Activated CD8-positive, alpha-beta memory T cell treated with anti-CD3 and anti-CD28 coated beads, Interleukin-2, amount 50 U/mL, for 1 hour (primary cell): Measurements from ENCODE around the gene NAA10.
A peak's percentile ranks its signal among the peaks of the same experiment; 100 is the strongest.
"Not testable (repeated sequence)": the region's sequence is repeated elsewhere in the genome, so short reads cannot be mapped to it uniquely, and the experiment has no call there.

Experiments used
- DNase-seq: peaks from one replicate; pipeline ENCODE4 v3.0.0-alpha.2; 2020; ENCODE audit errors: extremely low read depth

The NAA10 gene

GRCh38 chrX:153934762-153935325, at the start of gene NAA10:
NAA10 (minus strand) TSS chrX:153935037; CDS start chrX:153934904, 133 bp downstream.
- DNase-seq: no peak

- DNase-seq: no peak
These were observed 48.5 kb upstream of the NAA10 start for GRCh38 chrX:153983321-153983801.

- DNase-seq: no peak
These were observed 47.1 kb upstream of the NAA10 start for GRCh38 chrX:153981771-153982533.

GRCh38 chrX:153981231-153981630, 46.4 kb upstream of the NAA10 start:
- DNase-seq: no peak

- DNase-seq: not testable (repeated sequence)
These were observed 45.6 kb upstream of the NAA10 start for GRCh38 chrX:153980394-153980793.

- DNase-seq: no peak
These were observed 40.0 kb upstream of the NAA10 start for GRCh38 chrX:153974726-153975286.

- no peak for DNase-seq
These were observed 39.3 kb upstream of the NAA10 start for GRCh38 chrX:153974003-153974725.

GRCh38 chrX:153973127-153974002, 38.5 kb upstream of the NAA10 start:
- DNase-seq: no peak

GRCh38 chrX:153972368-153973126, 37.7 kb upstream of the NAA10 start, which contains the start of gene TMEM187:
TMEM187 (plus strand) TSS chrX:153972754; CDS start chrX:153982063, 9,309 bp downstream.
- DNase-seq: peak; percentile 65

GRCh38 chrX:153971450-153972367, 36.9 kb upstream of the NAA10 start, which contains the start of gene HCFC1:
HCFC1 (minus strand) TSS chrX:153971818; CDS start chrX:153970840, 978 bp downstream.
- DNase-seq: peak; percentile 95

- peak; percentile 78 for DNase-seq
These were observed 36.2 kb upstream of the NAA10 start for GRCh38 chrX:153971124-153971449.

- DNase-seq: peak; percentile 33
These were observed 35.7 kb upstream of the NAA10 start for GRCh38 chrX:153970357-153971123.

GRCh38 chrX:153969904-153970356, 35.1 kb upstream of the NAA10 start:
- DNase-seq: no peak

- no peak for DNase-seq
These were observed 34.5 kb upstream of the NAA10 start for GRCh38 chrX:153969125-153969903.

- DNase-seq: no peak
These were observed 33.9 kb upstream of the NAA10 start for GRCh38 chrX:153968754-153969124.

GRCh38 chrX:153968255-153968654, 33.4 kb upstream of the NAA10 start:
- no peak for DNase-seq

- no peak for DNase-seq
These were observed 32.8 kb upstream of the NAA10 start for GRCh38 chrX:153967536-153968224.
